ENCODE results near the gene BCO2.

Gene BCO2

GRCh38 chr11:112172362-112172994 is 2.8 kb upstream of the BCO2 start:
- peak; percentile 16 for DNase-seq (ENCODE audit: extremely low read depth, low read depth)
- TF ChIP-seq CTCF (IDR thresholded peaks at IDR 0.05; ENCODE audit: low read depth, low read length, missing control alignments) = no peak
- no peak overlapping the region for H3K4me3 ChIP-seq (replicated peaks; ENCODE audit: low read depth, low read length)

GRCh38 chr11:112173152-112173551 is 2.2 kb upstream of the BCO2 start:
- H3K4me3 ChIP-seq (replicated peaks; ENCODE audit: low read depth, low read length) = no peak overlapping the region
- DNase-seq (ENCODE audit: extremely low read depth, low read depth) = no peak
- no peak for TF ChIP-seq CTCF (IDR thresholded peaks at IDR 0.05; ENCODE audit: low read depth, low read length, missing control alignments)

DNA sequence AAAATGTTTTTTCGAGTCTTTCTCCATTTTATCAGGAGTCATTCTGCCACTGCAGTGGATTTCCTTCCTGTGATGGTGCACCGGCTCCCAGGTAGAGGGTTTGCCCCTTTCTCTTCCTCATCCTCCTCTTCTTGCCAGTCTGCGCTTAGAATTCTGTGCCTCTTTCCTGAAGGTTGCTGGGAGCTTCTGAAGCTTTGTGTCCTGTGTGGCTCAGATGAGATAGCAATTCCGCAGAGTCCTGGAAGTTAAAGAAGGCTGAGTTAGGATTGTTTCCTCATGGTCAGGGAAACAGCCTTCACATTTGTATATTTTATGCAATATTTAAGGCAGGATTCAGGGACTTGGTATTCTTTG is 264 bp downstream of the BCO2 start:
- TF ChIP-seq CTCF (IDR thresholded peaks at IDR 0.05; ENCODE audit: low read depth, low read length, missing control alignments) = no peak
- DNase-seq (ENCODE audit: extremely low read depth, low read depth) = no peak
- H3K4me3 ChIP-seq (replicated peaks; ENCODE audit: low read depth, low read length) = no peak overlapping the region

- DNase-seq (ENCODE audit: extremely low read depth, low read depth) = no peak
- H3K4me3 ChIP-seq (replicated peaks; ENCODE audit: low read depth, low read length) = no peak overlapping the region
- no peak for TF ChIP-seq CTCF (IDR thresholded peaks at IDR 0.05; ENCODE audit: low read depth, low read length, missing control alignments)
These were observed 765 bp downstream of the BCO2 start for GRCh38 chr11:112176077-112176476.

- DNase-seq (ENCODE audit: extremely low read depth, low read depth) = no peak
- H3K4me3 ChIP-seq (replicated peaks; ENCODE audit: low read depth, low read length) = no peak overlapping the region
- TF ChIP-seq CTCF (IDR thresholded peaks at IDR 0.05; ENCODE audit: low read depth, low read length, missing control alignments) = no peak
These were observed 2.3 kb downstream of the BCO2 start for GRCh38 chr11:112177589-112177988.

GRCh38 chr11:112178428-112178827 is 3.1 kb downstream of the BCO2 start:
- no peak for TF ChIP-seq CTCF (IDR thresholded peaks at IDR 0.05; ENCODE audit: low read depth, low read length, missing control alignments)
- no peak for DNase-seq (ENCODE audit: extremely low read depth, low read depth)
- H3K4me3 ChIP-seq (replicated peaks; ENCODE audit: low read depth, low read length) = no peak overlapping the region

DNA sequence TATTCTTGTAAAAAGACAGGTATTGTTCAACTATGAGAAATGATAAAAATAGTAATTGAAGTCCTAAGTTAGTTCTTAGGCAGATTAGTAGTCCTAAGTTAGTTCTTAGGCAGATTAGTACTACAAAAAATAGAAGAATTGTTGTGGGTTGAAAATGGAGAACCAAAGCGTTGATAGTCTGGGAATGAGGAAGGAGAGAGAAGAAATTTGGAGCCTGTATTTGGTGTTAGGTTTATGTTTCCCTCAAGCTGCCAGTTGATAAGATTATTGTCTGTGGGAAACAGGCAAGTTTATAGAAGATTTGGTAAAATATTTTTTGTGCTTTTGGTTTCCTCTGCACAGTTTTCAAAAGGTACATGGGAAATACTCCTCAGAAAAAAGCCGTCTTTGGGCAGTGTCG is 3.6 kb downstream of the BCO2 start:
- DNase-seq (ENCODE audit: extremely low read depth, low read depth) = no peak
- TF ChIP-seq CTCF (IDR thresholded peaks at IDR 0.05; ENCODE audit: low read depth, low read length, missing control alignments) = no peak
- H3K4me3 ChIP-seq (replicated peaks; ENCODE audit: low read depth, low read length) = no peak overlapping the region

All from HFF-Myc (cell line).